ENCODE data around the gene EHMT2. TPM values are rescaled to one million over a fixed set of nuclear protein-coding genes. Genes with fewer than 3 reads are reported as not detected.
A peak's percentile ranks its signal among the peaks of the same experiment; 100 is the strongest.

EHMT2 gene
- total and polyA plus RNA-seq, 2 of the 13 experiments (the other 11 are each of a cell fraction or from before 2014, with no cell fraction given) = 55.2 to 69.2 TPM

DNA sequence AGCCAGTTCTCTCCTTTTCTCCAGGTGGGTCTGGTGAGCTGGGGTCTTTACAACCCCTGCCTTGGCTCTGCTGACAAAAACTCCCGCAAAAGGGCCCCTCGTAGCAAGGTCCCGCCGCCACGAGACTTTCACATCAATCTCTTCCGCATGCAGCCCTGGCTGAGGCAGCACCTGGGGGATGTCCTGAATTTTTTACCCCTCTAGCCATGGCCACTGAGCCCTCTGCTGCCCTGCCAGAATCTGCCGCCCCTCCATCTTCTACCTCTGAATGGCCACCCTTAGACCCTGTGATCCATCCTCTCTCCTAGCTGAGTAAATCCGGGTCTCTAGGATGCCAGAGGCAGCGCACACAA lies 47.6 kb upstream of the EHMT2 start (continued):
- TF ChIP-seq NFAT5 (CRISPR knock-in tag; IDR thresholded peaks at IDR 0.05) (0 out of 2 replicates have a peak, but pooled peaks have one; percentile 23), ZHX2 (IDR thresholded peaks at IDR 0.05; ENCODE audit: low read depth) (0 out of 2 replicates have a peak, but pooled peaks have one; percentile 9), ZHX2 (CRISPR knock-in tag; IDR thresholded peaks at IDR 0.05; ENCODE audit: borderline replicate concordance) (no peak), SIN3B (IDR thresholded peaks at IDR 0.05; ENCODE audit: low read length) (no peak), NFIB (CRISPR knock-in tag; IDR thresholded peaks at IDR 0.05; ENCODE audit: borderline replicate concordance) (no peak), ZSCAN22 (CRISPR knock-in tag; IDR thresholded peaks at IDR 0.05) (no peak), IRF2 (CRISPR knock-in tag; IDR thresholded peaks at IDR 0.05) (no peak)
- TF ChIP-seq, protein P1, sequence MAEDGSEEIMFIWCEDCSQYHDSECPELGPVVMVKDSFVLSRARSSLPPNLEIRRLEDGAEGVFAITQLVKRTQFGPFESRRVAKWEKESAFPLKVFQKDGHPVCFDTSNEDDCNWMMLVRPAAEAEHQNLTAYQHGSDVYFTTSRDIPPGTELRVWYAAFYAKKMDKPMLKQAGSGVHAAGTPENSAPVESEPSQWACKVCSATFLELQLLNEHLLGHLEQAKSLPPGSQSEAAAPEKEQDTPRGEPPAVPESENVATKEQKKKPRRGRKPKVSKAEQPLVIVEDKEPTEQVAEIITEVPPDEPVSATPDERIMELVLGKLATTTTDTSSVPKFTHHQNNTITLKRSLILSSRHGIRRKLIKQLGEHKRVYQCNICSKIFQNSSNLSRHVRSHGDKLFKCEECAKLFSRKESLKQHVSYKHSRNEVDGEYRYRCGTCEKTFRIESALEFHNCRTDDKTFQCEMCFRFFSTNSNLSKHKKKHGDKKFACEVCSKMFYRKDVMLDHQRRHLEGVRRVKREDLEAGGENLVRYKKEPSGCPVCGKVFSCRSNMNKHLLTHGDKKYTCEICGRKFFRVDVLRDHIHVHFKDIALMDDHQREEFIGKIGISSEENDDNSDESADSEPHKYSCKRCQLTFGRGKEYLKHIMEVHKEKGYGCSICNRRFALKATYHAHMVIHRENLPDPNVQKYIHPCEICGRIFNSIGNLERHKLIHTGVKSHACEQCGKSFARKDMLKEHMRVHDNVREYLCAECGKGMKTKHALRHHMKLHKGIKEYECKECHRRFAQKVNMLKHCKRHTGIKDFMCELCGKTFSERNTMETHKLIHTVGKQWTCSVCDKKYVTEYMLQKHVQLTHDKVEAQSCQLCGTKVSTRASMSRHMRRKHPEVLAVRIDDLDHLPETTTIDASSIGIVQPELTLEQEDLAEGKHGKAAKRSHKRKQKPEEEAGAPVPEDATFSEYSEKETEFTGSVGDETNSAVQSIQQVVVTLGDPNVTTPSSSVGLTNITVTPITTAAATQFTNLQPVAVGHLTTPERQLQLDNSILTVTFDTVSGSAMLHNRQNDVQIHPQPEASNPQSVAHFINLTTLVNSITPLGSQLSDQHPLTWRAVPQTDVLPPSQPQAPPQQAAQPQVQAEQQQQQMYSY (CRISPR knock-in tag; IDR thresholded peaks at IDR 0.05) = no peak
- TF ChIP-seq, protein P2, sequence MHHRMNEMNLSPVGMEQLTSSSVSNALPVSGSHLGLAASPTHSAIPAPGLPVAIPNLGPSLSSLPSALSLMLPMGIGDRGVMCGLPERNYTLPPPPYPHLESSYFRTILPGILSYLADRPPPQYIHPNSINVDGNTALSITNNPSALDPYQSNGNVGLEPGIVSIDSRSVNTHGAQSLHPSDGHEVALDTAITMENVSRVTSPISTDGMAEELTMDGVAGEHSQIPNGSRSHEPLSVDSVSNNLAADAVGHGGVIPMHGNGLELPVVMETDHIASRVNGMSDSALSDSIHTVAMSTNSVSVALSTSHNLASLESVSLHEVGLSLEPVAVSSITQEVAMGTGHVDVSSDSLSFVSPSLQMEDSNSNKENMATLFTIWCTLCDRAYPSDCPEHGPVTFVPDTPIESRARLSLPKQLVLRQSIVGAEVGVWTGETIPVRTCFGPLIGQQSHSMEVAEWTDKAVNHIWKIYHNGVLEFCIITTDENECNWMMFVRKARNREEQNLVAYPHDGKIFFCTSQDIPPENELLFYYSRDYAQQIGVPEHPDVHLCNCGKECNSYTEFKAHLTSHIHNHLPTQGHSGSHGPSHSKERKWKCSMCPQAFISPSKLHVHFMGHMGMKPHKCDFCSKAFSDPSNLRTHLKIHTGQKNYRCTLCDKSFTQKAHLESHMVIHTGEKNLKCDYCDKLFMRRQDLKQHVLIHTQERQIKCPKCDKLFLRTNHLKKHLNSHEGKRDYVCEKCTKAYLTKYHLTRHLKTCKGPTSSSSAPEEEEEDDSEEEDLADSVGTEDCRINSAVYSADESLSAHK (CRISPR knock-in tag; IDR thresholded peaks at IDR 0.05; ENCODE audit: borderline replicate concordance) = no peak

Measured in HepG2 (cell line).